ENCODE measurements around the gene ARHGEF28. TPM values are rescaled to one million over a fixed set of nuclear protein-coding genes. Genes with fewer than 3 reads are reported as not detected.

Gene ARHGEF28
- total RNA-seq, 1 experiment from 2014 or later, result 0.57 TPM

DNA sequence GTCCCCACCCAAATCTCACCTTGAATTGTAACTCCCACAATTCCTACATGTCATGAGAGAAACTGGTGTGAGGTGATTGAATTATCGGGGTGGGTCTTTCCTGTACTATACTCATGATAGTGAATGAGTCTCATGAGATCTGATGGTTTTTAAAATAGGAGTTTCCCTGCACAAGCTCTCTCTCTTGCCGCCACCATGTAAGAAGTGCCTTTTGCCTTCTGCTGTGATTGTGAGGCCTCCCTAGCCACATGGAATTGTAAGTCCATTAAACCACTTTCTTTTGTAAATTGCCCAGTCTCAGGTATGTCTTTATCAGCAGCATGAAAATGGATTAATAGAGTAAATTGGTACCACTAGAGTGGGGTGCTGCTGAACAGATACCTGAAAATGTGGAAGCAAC lies 140.9 kb downstream of the ARHGEF28 start:
- Histone ChIP-seq H3K79me1 (ENCODE audit: insufficient read depth, low read depth, low read length, poor library complexity, severe bottlenecking) (no peaks in the 10 kb centered on the region), H3K23me2 (ENCODE audit: insufficient read length, low read depth, low read length, poor library complexity, severe bottlenecking) (no peaks in the 10 kb centered on the region), H2BK15ac (ENCODE audit: low read depth, low read length) (no peak overlapping the region), H4K20me1 (ENCODE audit: control insufficient read depth, insufficient read depth, insufficient read length) (no peaks in the 10 kb centered on the region), H3K27ac (ENCODE audit: insufficient read length, low read depth, low read length) (no peak overlapping the region), H3K27me3 (ENCODE audit: insufficient read depth, low read length) (no peaks in the 10 kb centered on the region), H3K14ac (ENCODE audit: insufficient read depth, low read length) (no peak overlapping the region), H2AK5ac (ENCODE audit: insufficient read length, low read length) (no peak overlapping the region), H3K18ac (ENCODE audit: insufficient read length, low read depth, low read length) (no peak overlapping the region), H3K9ac (ENCODE audit: extremely low read depth, insufficient read length, low read length) (no peak overlapping the region), H2BK120ac (ENCODE audit: low read depth, low read length, poor library complexity, severe bottlenecking) (no peak overlapping the region), H3K23ac (ENCODE audit: insufficient read length, low read depth, low read length) (no peak overlapping the region), H3K79me2 (ENCODE audit: insufficient read depth, low read length) (no peaks in the 10 kb centered on the region), H2BK20ac (ENCODE audit: low read depth, low read length, poor library complexity, severe bottlenecking) (no peak overlapping the region), H3K4ac (ENCODE audit: low read depth, low read length) (no peak overlapping the region), H2BK12ac (ENCODE audit: insufficient read length, low read depth, low read length) (no peak overlapping the region), H4K8ac (replicated peaks; ENCODE audit: insufficient read length, low read depth, low read length) (no peak overlapping the region), H4K5ac (ENCODE audit: insufficient read length, low read depth, low read length) (no peak overlapping the region), H3T11ph (ENCODE audit: low read length) (no peak overlapping the region), H2AFZ (ENCODE audit: low read length) (no peak overlapping the region), H3K56ac (ENCODE audit: insufficient read length, low read depth, low read length) (no peak overlapping the region), H3K4me2 (ENCODE audit: insufficient read depth, insufficient read length, low read length) (no peak overlapping the region), H3K9me3 (ENCODE audit: control insufficient read depth, low read depth, low read length) (no peaks in the 10 kb centered on the region), H3K4me1 (ENCODE audit: insufficient read depth, low read length) (no peaks in the 10 kb centered on the region), H2BK5ac (ENCODE audit: insufficient read length, low read length) (no peak overlapping the region), H4K91ac (ENCODE audit: insufficient read length, low read depth, low read length) (no peak overlapping the region)
- no CpG with 5 or more reads among the region's 2 CpGs for WGBS (ENCODE audit: extremely low coverage, insufficient read length, low lambda C conversion rate)
- Mint-ChIP-seq H3K27ac (no peak overlapping the region), H3K36me3 (ENCODE audit: insufficient read depth in 1 of 3, low read depth in 3 of 3) (peaks cover 5 to 16% (median 14%) of the 10 kb centered on the region in 3 experiments), H3K4me3 (no peak overlapping the region), H3K27me3 (ENCODE audit: low read depth) (no peaks in the 10 kb centered on the region), H3K9me3 (peaks cover 32 to 34% of the 10 kb centered on the region in 2 experiments), H3K4me1 (no peaks in the 10 kb centered on the region)
- TF ChIP-seq, protein P1, sequence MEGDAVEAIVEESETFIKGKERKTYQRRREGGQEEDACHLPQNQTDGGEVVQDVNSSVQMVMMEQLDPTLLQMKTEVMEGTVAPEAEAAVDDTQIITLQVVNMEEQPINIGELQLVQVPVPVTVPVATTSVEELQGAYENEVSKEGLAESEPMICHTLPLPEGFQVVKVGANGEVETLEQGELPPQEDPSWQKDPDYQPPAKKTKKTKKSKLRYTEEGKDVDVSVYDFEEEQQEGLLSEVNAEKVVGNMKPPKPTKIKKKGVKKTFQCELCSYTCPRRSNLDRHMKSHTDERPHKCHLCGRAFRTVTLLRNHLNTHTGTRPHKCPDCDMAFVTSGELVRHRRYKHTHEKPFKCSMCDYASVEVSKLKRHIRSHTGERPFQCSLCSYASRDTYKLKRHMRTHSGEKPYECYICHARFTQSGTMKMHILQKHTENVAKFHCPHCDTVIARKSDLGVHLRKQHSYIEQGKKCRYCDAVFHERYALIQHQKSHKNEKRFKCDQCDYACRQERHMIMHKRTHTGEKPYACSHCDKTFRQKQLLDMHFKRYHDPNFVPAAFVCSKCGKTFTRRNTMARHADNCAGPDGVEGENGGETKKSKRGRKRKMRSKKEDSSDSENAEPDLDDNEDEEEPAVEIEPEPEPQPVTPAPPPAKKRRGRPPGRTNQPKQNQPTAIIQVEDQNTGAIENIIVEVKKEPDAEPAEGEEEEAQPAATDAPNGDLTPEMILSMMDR (conservative IDR thresholded peaks at IDR 0.05), result no peak
- no peak for DNase-seq
